Prostate gland (tissue), 2 donors: ENCODE data around the gene ADORA2A.

Experiments used
- POLR2A ChIP-seq: fragments of 450-650 bp; IDR thresholded peaks from one replicate; pipeline ENCODE4 v1.6.1; 2016; ENCODE audit warnings: antibody characterized with exemption, mild to moderate bottlenecking
- TF ChIP-seq, protein P1 (sequence below), 4 experiments: fragments of 200-600 bp in 2 of 4; fragments of 450-650 bp in 2 of 4; sonication (generic) in 2 of 4; IDR thresholded peaks; 1 replicate in 3 of 4; 2 replicates in 1 of 4; pipeline ENCODE4 v1.5.1; 2016 to 2019; ENCODE audit warnings: antibody characterized with exemption in 4 of 4, mild to moderate bottlenecking in 2 of 4, moderate library complexity in 2 of 4

DNA sequence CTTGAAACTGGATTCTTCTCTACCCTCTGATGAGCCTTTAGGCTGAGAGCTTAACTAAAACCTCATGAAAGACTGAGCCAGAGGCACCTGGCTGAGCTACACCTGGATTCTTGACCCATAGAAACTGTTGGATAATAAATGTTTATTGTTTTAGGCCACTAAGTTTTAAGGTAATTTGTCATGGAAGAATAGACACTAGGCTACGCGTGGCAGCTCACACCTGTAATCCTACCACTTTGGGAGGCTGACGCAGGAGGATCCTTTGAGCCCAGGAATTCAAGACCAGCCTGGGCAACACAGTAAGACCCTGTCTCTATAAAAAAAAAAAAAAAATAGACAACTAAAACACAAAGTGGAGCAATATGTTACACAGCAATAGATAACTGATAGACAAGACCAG, 38.6 kb downstream of the ADORA2A start:
- TF ChIP-seq, protein P1, sequence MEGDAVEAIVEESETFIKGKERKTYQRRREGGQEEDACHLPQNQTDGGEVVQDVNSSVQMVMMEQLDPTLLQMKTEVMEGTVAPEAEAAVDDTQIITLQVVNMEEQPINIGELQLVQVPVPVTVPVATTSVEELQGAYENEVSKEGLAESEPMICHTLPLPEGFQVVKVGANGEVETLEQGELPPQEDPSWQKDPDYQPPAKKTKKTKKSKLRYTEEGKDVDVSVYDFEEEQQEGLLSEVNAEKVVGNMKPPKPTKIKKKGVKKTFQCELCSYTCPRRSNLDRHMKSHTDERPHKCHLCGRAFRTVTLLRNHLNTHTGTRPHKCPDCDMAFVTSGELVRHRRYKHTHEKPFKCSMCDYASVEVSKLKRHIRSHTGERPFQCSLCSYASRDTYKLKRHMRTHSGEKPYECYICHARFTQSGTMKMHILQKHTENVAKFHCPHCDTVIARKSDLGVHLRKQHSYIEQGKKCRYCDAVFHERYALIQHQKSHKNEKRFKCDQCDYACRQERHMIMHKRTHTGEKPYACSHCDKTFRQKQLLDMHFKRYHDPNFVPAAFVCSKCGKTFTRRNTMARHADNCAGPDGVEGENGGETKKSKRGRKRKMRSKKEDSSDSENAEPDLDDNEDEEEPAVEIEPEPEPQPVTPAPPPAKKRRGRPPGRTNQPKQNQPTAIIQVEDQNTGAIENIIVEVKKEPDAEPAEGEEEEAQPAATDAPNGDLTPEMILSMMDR (IDR thresholded peaks at IDR 0.05) = no peak
- TF ChIP-seq POLR2A = no peak
